Fibroblast of mammary gland (primary cell): ENCODE results near the gene INPP5A.
A peak's percentile ranks its signal among the peaks of the same experiment; 100 is the strongest.

Experiments
- DNase-seq: peaks from one replicate; pipeline ENCODE4 v3.0.0-alpha.2; 2010; ENCODE audit warnings: low read depth
- H3K4me3 ChIP-seq: 2 replicates; pipeline ENCODE4 v1.5.1; 2011; ENCODE audit warnings: low read depth, mild to moderate bottlenecking, low read length, moderate library complexity; ENCODE audit not compliant: control insufficient read depth
- CTCF ChIP-seq: conservative IDR thresholded peaks from 2 replicates; pipeline ENCODE4 v1.5.1; 2011; ENCODE audit warnings: low read depth, low read length, inconsistent platforms; ENCODE audit not compliant: control insufficient read depth, insufficient read depth

INPP5A gene

DNA sequence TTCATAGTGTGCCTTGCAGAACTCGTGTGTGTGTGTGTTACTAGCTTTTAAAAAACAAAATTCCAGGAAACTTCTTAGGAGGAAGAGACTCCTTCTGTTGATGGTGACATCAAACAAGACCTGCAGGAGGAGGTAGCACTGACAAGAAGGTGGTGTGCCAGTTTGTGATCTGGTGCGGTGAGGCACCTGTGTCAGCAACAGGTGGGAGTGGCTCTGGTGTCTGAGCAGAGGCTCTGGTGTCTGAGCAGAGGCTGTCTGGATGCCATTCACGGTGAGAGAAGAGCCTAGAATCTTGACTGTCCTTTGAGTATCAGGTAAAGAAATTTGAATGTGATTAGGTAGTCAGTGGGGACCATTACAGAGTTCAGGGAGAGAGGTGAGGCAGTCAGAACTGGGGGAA is 122.8 kb downstream of the INPP5A start:
- no peak for DNase-seq
- no peak for TF ChIP-seq CTCF
- no peak overlapping the region for H3K4me3 ChIP-seq

DNA sequence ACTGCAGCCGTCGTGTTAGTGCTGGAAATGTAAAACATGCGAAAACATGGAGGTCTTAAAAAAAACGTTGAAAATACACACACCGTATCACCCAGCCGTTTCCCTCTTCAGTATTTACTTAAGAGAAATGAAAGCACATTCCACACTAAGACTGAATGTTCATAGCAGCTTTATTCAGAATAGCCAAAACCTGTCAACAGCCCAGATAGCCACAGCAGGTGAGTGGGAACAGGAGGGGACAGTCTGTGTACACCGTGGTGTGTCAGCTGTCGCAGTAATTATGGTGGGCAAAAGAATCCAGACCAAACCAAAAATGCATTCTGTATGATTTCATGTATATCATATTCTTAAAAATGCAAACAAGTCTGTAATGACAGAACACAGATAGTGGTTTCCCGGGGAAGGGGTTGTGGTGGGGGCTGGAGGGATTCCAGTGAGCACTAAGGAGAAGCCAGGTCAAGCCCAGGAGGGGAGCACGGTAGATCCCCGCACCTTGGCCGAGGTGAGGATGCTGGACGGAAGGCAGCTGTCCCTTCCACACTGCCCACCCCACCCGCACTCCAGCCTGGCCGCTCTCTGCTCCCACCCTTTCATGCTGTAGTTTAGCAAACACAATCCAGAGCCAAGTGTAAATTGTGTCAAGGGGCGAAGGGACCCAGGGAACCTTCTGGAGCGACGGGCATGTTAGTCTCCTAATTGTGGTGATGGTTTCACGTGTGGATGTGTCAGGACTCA is 124.8 kb downstream of the INPP5A start:
- DNase-seq = no peak
- no peak overlapping the region for H3K4me3 ChIP-seq
- TF ChIP-seq CTCF = no peak

GRCh38 chr10:132663666-132664365 is 126.2 kb downstream of the INPP5A start:
- no peak overlapping the region for H3K4me3 ChIP-seq
- TF ChIP-seq CTCF = no peak
- DNase-seq = no peak

DNA sequence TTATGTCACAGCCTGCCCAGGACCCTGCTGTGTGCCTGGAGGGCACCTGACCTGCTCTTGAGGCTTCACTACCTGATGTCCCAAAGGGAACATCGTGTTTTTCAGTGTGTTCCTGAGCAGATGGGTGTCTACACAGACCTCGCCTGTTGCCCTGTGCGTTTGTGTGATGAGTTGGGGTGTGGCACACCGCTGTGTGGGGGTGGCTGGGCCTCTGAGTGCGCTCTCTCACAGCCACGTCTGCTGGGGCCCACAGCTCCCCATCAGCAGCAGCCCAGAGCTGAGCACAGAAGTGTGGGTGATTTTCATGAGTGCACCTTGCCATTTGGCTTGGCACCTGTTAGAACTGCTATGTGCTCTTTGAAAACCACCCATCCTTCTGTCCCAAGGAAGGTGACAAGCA is 126.8 kb downstream of the INPP5A start:
- DNase-seq = no peak
- TF ChIP-seq CTCF = no peak

GRCh38 chr10:132664883-132665282 is 127.3 kb downstream of the INPP5A start:
- no peak for DNase-seq
- no peak for TF ChIP-seq CTCF
- no peak overlapping the region for H3K4me3 ChIP-seq

More for the DNA sequence above, 126.8 kb downstream of the INPP5A start:
- H3K4me3 ChIP-seq = no peak overlapping the region

- peak; percentile 96 for DNase-seq
- TF ChIP-seq CTCF = no peak
- H3K4me3 ChIP-seq = peak overlapping the region; percentile 37
Measured at GRCh38 chr10:132665946-132666704, 128.5 kb downstream of the INPP5A start.
